ENCODE data around the gene ATP2B1. TPM values are rescaled to one million over a fixed set of nuclear protein-coding genes. Genes with fewer than 3 reads are reported as not detected.

Gene ATP2B1
- total RNA-seq, 1 experiment from 2014 or later: 20.6 TPM

DNA sequence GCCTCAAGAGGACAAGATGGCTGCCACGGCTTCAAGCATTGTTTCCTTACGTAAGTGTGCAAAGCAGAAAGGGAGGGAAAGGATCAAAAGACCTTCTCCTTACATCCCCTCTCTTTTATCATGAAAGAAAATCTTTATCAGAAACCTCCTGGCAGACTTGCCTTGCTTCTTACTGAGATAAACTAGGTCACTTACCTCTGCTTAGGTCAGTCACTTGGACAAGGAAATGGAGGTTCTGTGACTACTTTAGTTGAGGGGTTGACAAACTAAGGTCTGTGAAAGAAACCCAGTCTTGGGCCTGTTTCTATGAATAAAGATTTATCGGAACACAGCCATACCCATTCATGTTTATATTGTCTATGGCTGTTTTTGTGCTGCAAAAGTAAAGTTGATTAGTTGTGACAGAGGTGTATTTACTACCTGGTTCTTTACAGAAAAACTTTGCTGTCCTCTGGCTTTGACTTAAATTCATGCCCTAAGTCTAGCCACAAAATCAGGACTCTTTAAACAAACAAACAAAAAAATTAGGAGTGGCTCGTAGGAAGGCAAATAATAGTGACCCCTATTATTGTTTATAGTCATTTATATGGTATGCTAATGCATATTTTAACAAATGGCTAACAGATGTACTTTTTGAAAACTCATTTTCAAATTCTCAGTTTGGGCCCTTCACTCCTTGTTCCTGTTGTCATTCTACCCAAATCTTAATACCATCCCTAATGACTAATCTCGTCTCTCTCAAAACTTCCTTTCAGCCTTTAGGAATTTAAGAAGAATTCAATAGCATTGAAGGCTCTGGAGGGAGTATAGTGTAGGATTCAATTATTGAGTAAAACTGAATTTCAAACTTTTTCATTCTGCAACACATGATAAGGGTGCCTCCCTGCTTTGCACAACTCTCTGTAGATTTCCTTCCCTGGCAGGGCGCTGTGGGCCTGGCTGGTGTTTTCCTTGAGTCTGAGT is 42.0 kb upstream of the ATP2B1 start:
- no peak overlapping the region for H2BK20ac ChIP-seq (ENCODE audit: low read depth, low read length, poor library complexity, severe bottlenecking)
- H4K91ac ChIP-seq (ENCODE audit: insufficient read length, low read depth, low read length): no peak overlapping the region
- H3K23me2 ChIP-seq (ENCODE audit: insufficient read length, low read depth, low read length, poor library complexity, severe bottlenecking): no peaks in the 10 kb centered on the region
- no peaks in the 10 kb centered on the region for H4K20me1 ChIP-seq (ENCODE audit: control insufficient read depth, insufficient read depth, insufficient read length)
- no peak overlapping the region for H3K23ac ChIP-seq (ENCODE audit: insufficient read length, low read depth, low read length)
- TF ChIP-seq, protein P1, sequence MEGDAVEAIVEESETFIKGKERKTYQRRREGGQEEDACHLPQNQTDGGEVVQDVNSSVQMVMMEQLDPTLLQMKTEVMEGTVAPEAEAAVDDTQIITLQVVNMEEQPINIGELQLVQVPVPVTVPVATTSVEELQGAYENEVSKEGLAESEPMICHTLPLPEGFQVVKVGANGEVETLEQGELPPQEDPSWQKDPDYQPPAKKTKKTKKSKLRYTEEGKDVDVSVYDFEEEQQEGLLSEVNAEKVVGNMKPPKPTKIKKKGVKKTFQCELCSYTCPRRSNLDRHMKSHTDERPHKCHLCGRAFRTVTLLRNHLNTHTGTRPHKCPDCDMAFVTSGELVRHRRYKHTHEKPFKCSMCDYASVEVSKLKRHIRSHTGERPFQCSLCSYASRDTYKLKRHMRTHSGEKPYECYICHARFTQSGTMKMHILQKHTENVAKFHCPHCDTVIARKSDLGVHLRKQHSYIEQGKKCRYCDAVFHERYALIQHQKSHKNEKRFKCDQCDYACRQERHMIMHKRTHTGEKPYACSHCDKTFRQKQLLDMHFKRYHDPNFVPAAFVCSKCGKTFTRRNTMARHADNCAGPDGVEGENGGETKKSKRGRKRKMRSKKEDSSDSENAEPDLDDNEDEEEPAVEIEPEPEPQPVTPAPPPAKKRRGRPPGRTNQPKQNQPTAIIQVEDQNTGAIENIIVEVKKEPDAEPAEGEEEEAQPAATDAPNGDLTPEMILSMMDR (conservative IDR thresholded peaks at IDR 0.05): no peak
- Mint-ChIP-seq H3K27me3 (ENCODE audit: low read depth) (no peaks in the 10 kb centered on the region), H3K4me1 (no peaks in the 10 kb centered on the region), H3K27ac (no peak overlapping the region), H3K4me3 (no peak overlapping the region), H3K9me3 (no peaks in the 10 kb centered on the region; a peak in 1 of 5 replicates), H3K36me3 (ENCODE audit: insufficient read depth in 1 of 3, low read depth in 3 of 3) (no peaks in the 10 kb centered on the region)
- no peaks in the 10 kb centered on the region for H3K79me2 ChIP-seq (ENCODE audit: insufficient read depth, low read length)
- H2AFZ ChIP-seq (ENCODE audit: low read length): no peak overlapping the region
- no peaks in the 10 kb centered on the region for H3K4me1 ChIP-seq (ENCODE audit: insufficient read depth, low read length)
- no peak for DNase-seq
- no peaks in the 10 kb centered on the region for H3K79me1 ChIP-seq (ENCODE audit: insufficient read depth, low read depth, low read length, poor library complexity, severe bottlenecking)
- no peaks in the 10 kb centered on the region for H3K27me3 ChIP-seq (ENCODE audit: insufficient read depth, low read length)
- no peak overlapping the region for H3K4ac ChIP-seq (ENCODE audit: low read depth, low read length)
- H2BK12ac ChIP-seq (ENCODE audit: insufficient read length, low read depth, low read length): no peak overlapping the region
- H2BK5ac ChIP-seq (ENCODE audit: insufficient read length, low read length): no peak overlapping the region
- no peak overlapping the region for H3K4me2 ChIP-seq (ENCODE audit: insufficient read depth, insufficient read length, low read length)
- H4K8ac ChIP-seq (replicated peaks; ENCODE audit: insufficient read length, low read depth, low read length): no peak overlapping the region
- H3T11ph ChIP-seq (ENCODE audit: low read length): no peak overlapping the region
- no peak overlapping the region for H3K56ac ChIP-seq (ENCODE audit: insufficient read length, low read depth, low read length)
- no peak overlapping the region for H2BK120ac ChIP-seq (ENCODE audit: low read depth, low read length, poor library complexity, severe bottlenecking)
- no peak overlapping the region for H3K9ac ChIP-seq (ENCODE audit: extremely low read depth, insufficient read length, low read length)
- H4K5ac ChIP-seq (ENCODE audit: insufficient read length, low read depth, low read length): no peak overlapping the region
- H3K18ac ChIP-seq (ENCODE audit: insufficient read length, low read depth, low read length): no peak overlapping the region
- H3K14ac ChIP-seq (ENCODE audit: insufficient read depth, low read length): no peak overlapping the region
- no peaks in the 10 kb centered on the region for H3K9me3 ChIP-seq (ENCODE audit: control insufficient read depth, low read depth, low read length)
- no peak overlapping the region for H3K27ac ChIP-seq (ENCODE audit: insufficient read length, low read depth, low read length)
- no peak overlapping the region for H2BK15ac ChIP-seq (ENCODE audit: low read depth, low read length)
- H2AK5ac ChIP-seq (ENCODE audit: insufficient read length, low read length): no peak overlapping the region
- no CpG with 5 or more reads among the region's 6 CpGs for WGBS (ENCODE audit: extremely low coverage, insufficient read length, low lambda C conversion rate)
